ENCODE data around the gene WDR33.

WDR33 gene

DNA sequence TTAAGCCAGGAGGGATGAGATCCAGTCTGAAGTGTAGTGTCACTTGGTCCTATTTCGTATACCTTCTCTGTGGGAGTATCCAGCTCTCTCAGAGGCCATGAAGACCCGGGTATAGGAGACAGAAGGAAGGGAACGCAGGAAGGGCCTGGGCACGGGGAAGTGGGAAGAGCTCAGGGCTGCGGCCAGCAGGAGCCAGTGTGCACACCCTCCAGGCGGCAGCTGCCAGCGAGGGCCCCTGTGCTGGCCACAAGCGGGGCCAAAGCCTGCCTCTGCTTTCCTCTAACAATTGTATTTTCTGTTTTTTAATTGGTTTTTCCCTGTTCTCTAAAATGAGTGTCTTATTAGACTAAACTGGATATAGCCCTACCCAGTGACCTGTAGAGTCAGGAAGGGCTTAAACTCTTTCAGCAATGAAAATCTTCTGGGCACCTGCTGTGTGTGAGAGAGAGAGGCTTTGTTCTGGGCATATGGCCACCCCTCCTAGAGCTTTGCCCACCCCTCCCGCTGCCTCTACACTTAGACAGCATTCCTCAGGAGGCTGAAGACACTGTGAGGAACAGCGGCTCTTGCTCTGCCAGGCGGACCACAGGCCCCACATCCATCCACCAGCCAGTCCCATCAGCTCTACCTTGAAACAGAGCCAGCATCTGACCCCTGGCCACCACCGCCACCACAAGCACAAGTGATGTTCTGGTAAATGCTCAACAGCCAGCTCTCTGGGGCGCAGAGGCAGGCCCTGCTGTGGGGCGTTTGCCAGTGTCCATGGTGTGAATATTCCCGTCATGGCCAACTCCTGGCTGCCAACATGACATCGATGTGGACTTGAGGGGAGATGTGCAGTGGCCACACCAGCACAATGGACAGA lies 155.5 kb downstream of the WDR33 start:
- H3K27ac ChIP-seq, result no peak overlapping the region
- no peaks in the 10 kb centered on the region for H3K27me3 ChIP-seq
- H3K9me3 ChIP-seq, result no peaks in the 10 kb centered on the region
- no peaks in the 10 kb centered on the region for H3K36me3 ChIP-seq
- H3K4me3 ChIP-seq (ENCODE audit: low read depth in 1 of 2, low read length in 1 of 2), result no peak overlapping the region
- TF ChIP-seq, protein P1, sequence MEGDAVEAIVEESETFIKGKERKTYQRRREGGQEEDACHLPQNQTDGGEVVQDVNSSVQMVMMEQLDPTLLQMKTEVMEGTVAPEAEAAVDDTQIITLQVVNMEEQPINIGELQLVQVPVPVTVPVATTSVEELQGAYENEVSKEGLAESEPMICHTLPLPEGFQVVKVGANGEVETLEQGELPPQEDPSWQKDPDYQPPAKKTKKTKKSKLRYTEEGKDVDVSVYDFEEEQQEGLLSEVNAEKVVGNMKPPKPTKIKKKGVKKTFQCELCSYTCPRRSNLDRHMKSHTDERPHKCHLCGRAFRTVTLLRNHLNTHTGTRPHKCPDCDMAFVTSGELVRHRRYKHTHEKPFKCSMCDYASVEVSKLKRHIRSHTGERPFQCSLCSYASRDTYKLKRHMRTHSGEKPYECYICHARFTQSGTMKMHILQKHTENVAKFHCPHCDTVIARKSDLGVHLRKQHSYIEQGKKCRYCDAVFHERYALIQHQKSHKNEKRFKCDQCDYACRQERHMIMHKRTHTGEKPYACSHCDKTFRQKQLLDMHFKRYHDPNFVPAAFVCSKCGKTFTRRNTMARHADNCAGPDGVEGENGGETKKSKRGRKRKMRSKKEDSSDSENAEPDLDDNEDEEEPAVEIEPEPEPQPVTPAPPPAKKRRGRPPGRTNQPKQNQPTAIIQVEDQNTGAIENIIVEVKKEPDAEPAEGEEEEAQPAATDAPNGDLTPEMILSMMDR (IDR thresholded peaks at IDR 0.05), result no peak
- no peaks in the 10 kb centered on the region for H3K4me1 ChIP-seq (ENCODE audit: control insufficient read depth in 1 of 2, insufficient read depth in 1 of 2, low read depth in 1 of 2, low read length in 1 of 2)

DNA sequence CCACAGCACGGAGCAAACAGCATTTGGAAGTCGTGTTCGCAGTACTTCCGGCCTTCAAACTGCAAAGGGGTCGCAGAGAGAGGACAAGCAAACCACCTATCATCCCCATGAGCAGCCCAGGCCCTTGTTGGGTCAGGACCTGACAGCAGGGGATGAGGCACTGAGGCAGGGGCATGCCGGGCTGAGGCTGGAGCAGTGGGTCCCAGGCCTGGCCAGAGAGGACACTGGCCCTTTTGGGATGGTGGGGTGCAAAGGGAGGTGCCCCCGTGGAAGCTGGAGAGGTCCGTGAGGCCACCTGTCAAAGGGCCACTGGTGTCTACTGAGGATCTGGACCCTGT lies 156.2 kb downstream of the WDR33 start:
- Histone ChIP-seq H3K4me3 (ENCODE audit: low read depth in 1 of 2, low read length in 1 of 2) (no peak overlapping the region), H3K27ac (no peak overlapping the region), H3K36me3 (no peaks in the 10 kb centered on the region), H3K9me3 (no peaks in the 10 kb centered on the region), H3K27me3 (no peaks in the 10 kb centered on the region), H3K4me1 (ENCODE audit: control insufficient read depth in 1 of 2, insufficient read depth in 1 of 2, low read depth in 1 of 2, low read length in 1 of 2) (peaks cover 0 to 1% of the 10 kb centered on the region in 2 experiments)
- TF ChIP-seq, protein P1 (IDR thresholded peaks at IDR 0.05), result no peak

- Histone ChIP-seq H3K4me1 (ENCODE audit: control insufficient read depth in 1 of 2, insufficient read depth in 1 of 2, low read depth in 1 of 2, low read length in 1 of 2) (peaks cover 5 to 7% of the 10 kb centered on the region in 2 experiments), H3K36me3 (no peaks in the 10 kb centered on the region), H3K27ac (no peak overlapping the region), H3K27me3 (no peaks in the 10 kb centered on the region), H3K4me3 (ENCODE audit: low read depth in 1 of 2, low read length in 1 of 2) (no peak overlapping the region), H3K9me3 (no peaks in the 10 kb centered on the region)
- TF ChIP-seq, protein P1 (IDR thresholded peaks at IDR 0.05), result no peak
Observed at GRCh38 chr2:127654084-127654837, 156.7 kb downstream of the WDR33 start.

- Histone ChIP-seq H3K4me3 (ENCODE audit: low read depth in 1 of 2, low read length in 1 of 2) (no peak overlapping the region), H3K27me3 (no peaks in the 10 kb centered on the region), H3K4me1 (ENCODE audit: control insufficient read depth in 1 of 2, insufficient read depth in 1 of 2, low read depth in 1 of 2, low read length in 1 of 2) (peaks cover 9 to 10% of the 10 kb centered on the region in 2 experiments), H3K9me3 (no peaks in the 10 kb centered on the region), H3K36me3 (no peaks in the 10 kb centered on the region), H3K27ac (no peak overlapping the region)
- TF ChIP-seq, protein P1 (IDR thresholded peaks at IDR 0.05), result no peak
Observed at GRCh38 chr2:127653421-127654083, 157.4 kb downstream of the WDR33 start.

DNA sequence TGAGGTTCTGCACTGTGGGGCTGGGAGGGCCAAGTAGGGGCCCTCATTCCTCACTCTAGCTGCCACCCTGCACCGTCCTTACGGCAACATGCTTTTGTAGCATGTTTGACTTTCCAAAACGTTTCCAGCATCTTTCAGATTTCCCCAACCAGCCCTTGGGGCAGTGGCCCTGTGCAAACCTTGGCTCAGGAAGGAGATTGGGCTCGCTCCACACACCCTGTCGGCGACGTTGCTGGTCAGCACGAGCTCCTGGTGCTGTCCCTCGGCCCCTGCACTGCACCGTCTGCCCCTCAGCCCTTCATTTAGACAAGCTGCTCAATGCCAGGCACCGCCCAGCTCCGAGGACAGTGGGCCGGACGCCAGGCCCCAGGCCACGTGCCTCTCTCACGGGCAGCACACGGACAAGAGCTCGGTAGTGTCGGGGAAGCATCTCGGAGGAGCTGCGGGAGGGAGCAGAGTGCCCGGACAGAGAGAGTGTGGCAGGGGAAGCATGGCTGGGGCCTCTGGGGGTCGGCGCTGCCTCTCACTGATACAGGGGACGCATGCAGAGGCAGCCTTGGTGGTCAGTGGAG lies 158.1 kb downstream of the WDR33 start:
- TF ChIP-seq, protein P1 (IDR thresholded peaks at IDR 0.05), result no peak
- H3K4me1 ChIP-seq (ENCODE audit: control insufficient read depth in 1 of 2, insufficient read depth in 1 of 2, low read depth in 1 of 2, low read length in 1 of 2), result peaks cover 9 to 17% of the 10 kb centered on the region in 2 experiments
- no peaks in the 10 kb centered on the region for H3K9me3 ChIP-seq
- H3K4me3 ChIP-seq (ENCODE audit: low read depth in 1 of 2, low read length in 1 of 2), result no peak overlapping the region
- no peaks in the 10 kb centered on the region for H3K36me3 ChIP-seq
- H3K27me3 ChIP-seq, result no peaks in the 10 kb centered on the region
- H3K27ac ChIP-seq, result no peak overlapping the region
